ENCODE data around the gene DENND6A.
"Not testable (repeated sequence)": the region's sequence is repeated elsewhere in the genome, so short reads cannot be mapped to it uniquely, and the experiment has no call there.

Gene DENND6A

GRCh38 chr3:57692396-57693147 is at the start of gene DENND6A:
Gene DENND6A, minus strand, starts transcription at chr3:57693077. Its CDS starts 59 bp downstream, at chr3:57693018.
- DNase-seq: peak; percentile 83

GRCh38 chr3:57740027-57740426 is 47.1 kb upstream of the DENND6A start:
- DNase-seq: no peak

- DNase-seq: no peak
Observed at GRCh38 chr3:57738391-57738790, 45.5 kb upstream of the DENND6A start.

GRCh38 chr3:57737840-57738239 is 45.0 kb upstream of the DENND6A start:
- DNase-seq: no peak

GRCh38 chr3:57735405-57735804 is 42.5 kb upstream of the DENND6A start:
- DNase-seq: no peak

GRCh38 chr3:57733790-57734189 is 40.9 kb upstream of the DENND6A start:
- DNase-seq: no peak

GRCh38 chr3:57731311-57731710 is 38.4 kb upstream of the DENND6A start:
- DNase-seq: no peak

GRCh38 chr3:57730682-57731081 is 37.8 kb upstream of the DENND6A start:
- no peak for DNase-seq

- DNase-seq: no peak
Observed at GRCh38 chr3:57729334-57730045, 36.6 kb upstream of the DENND6A start.

- no peak for DNase-seq
Observed at GRCh38 chr3:57727106-57727505, 34.2 kb upstream of the DENND6A start.

GRCh38 chr3:57726397-57726796 is 33.5 kb upstream of the DENND6A start:
- no peak for DNase-seq

- DNase-seq: no peak
Observed at GRCh38 chr3:57718118-57718517, 25.2 kb upstream of the DENND6A start.

GRCh38 chr3:57717205-57717868 is 24.5 kb upstream of the DENND6A start:
- no peak for DNase-seq

GRCh38 chr3:57715686-57716085 is 22.8 kb upstream of the DENND6A start:
- no peak for DNase-seq

GRCh38 chr3:57709559-57709958 is 16.7 kb upstream of the DENND6A start:
- DNase-seq: no peak

- no peak for DNase-seq
Observed at GRCh38 chr3:57709031-57709430, 16.2 kb upstream of the DENND6A start.

- DNase-seq: no peak
Observed at GRCh38 chr3:57706462-57706861, 13.6 kb upstream of the DENND6A start.

- DNase-seq: not testable (repeated sequence)
Observed at GRCh38 chr3:57705351-57705750, 12.5 kb upstream of the DENND6A start.

GRCh38 chr3:57701781-57702180 is 8.9 kb upstream of the DENND6A start:
- DNase-seq: no peak

GRCh38 chr3:57700737-57701136 is 7.9 kb upstream of the DENND6A start:
- no peak for DNase-seq

- DNase-seq: no peak
Observed at GRCh38 chr3:57699591-57699990, 6.7 kb upstream of the DENND6A start.

GRCh38 chr3:57696801-57697321 is 4.0 kb upstream of the DENND6A start:
- DNase-seq: no peak

GRCh38 chr3:57694146-57694545 is 1.3 kb upstream of the DENND6A start:
- DNase-seq: no peak

GRCh38 chr3:57692133-57692395 is 813 bp downstream of the DENND6A start:
- not testable (repeated sequence) for DNase-seq

All from NCI-H774 (cell line).